H1 (cell line): ENCODE results near the gene POU6F2. TPM values are rescaled to one million over a fixed set of nuclear protein-coding genes. Genes with fewer than 3 reads are reported as not detected.

Experiments
- CTCF ChIA-PET: fragments of 300-600 bp; sonication (Branson Sonifier 250); formaldehyde crosslinking; loops from one replicate; lab custom pipeline; 2021; ENCODE audit not compliant: partially characterized antibody; lab: Charles Lee
- POLR2A ChIA-PET: fragments of 300-600 bp; sonication (Branson Sonifier 250); formaldehyde crosslinking; loops from one replicate; lab custom pipeline; 2021; ENCODE audit warnings: inconsistent platforms; ENCODE audit not compliant: partially characterized antibody; lab: Charles Lee
- DNase-seq, 2 experiments: peaks; one replicate each; pipeline versions ENCODE4 v3.0.0 to v3.0.0-alpha.2; 2010 to 2022; ENCODE audit warnings: low spot score in 2 of 2, low read depth in 1 of 2, mixed read lengths in 1 of 2
- FAIRE-seq: peaks from 2 replicates; lab custom pipeline; 2011; peaks lifted over from hg19 to GRCh38; lab: Jason Lieb, UNC
- H2AFZ ChIP-seq: 2 replicates; pipeline ENCODE4 v1.8.1; 2012; ENCODE audit warnings: low read length, inconsistent platforms
- H2AK5ac ChIP-seq: 2 replicates; pipeline ENCODE4 v1.6.1; 2013; ENCODE audit warnings: low read depth, low read length
- H2BK120ac ChIP-seq: replicated peaks from 2 replicates; pipeline ENCODE3; 2013; ENCODE audit warnings: low read depth, low read length, inconsistent platforms
- H2BK12ac ChIP-seq: 2 replicates; pipeline ENCODE4 v1.6.1; 2013; ENCODE audit warnings: low read depth, low read length
- H2BK15ac ChIP-seq: 2 replicates; pipeline ENCODE4 v1.6.1; 2013; ENCODE audit warnings: low read length
- H2BK20ac ChIP-seq: 2 replicates; pipeline ENCODE4 v1.6.1; 2013; ENCODE audit warnings: low read length
- H2BK5ac ChIP-seq: 2 replicates; pipeline ENCODE4 v1.6.1; 2013; ENCODE audit warnings: low read depth, low read length
- H3K14ac ChIP-seq: 2 replicates; pipeline ENCODE4 v1.6.1; 2013; ENCODE audit warnings: inconsistent platforms; ENCODE audit not compliant: insufficient read length
- H3K18ac ChIP-seq: 2 replicates; pipeline ENCODE4 v1.6.1; 2013; ENCODE audit warnings: low read length; ENCODE audit errors: extremely low read depth
- H3K23ac ChIP-seq: 2 replicates; pipeline ENCODE4 v1.6.1; 2013; ENCODE audit warnings: inconsistent platforms; ENCODE audit not compliant: insufficient read length
- H3K23me2 ChIP-seq: 2 replicates; pipeline ENCODE4 v1.6.1; 2013; ENCODE audit warnings: low read depth, low read length
- H3K27ac ChIP-seq: 2 replicates; pipeline ENCODE4 v1.6.1; 2011; ENCODE audit warnings: low read depth, low read length, inconsistent platforms
- H3K27me3 ChIP-seq, 4 experiments: replicated peaks in 1 of 4; 1 replicate in 1 of 4; 2 replicates in 3 of 4; pipeline versions ENCODE4 v1.6.1 to v1.8.1; 2011 to 2013; ENCODE audit warnings: low read length in 3 of 4, mild to moderate bottlenecking in 3 of 4, inconsistent platforms in 2 of 4, mixed read lengths in 2 of 4, moderate library complexity in 1 of 4; ENCODE audit not compliant: control insufficient read depth in 3 of 4, insufficient read depth in 3 of 4; ENCODE audit errors: extremely low read depth in 1 of 4
- H3K36me3 ChIP-seq, 4 experiments: 2 replicates each; pipeline versions ENCODE4 v1.6.1 to v1.8.1; 2011 to 2013; ENCODE audit warnings: mild to moderate bottlenecking in 4 of 4, low read length in 3 of 4, moderate library complexity in 2 of 4, control low read depth in 1 of 4, inconsistent platforms in 1 of 4; ENCODE audit not compliant: insufficient read depth in 4 of 4, control insufficient read depth in 2 of 4
- H3K4ac ChIP-seq: replicated peaks from 2 replicates; pipeline ENCODE3; 2013; ENCODE audit warnings: low read length, low read depth, mixed read lengths, inconsistent platforms; ENCODE audit not compliant: insufficient read length
- H3K4me1 ChIP-seq, 4 experiments: replicated peaks in 1 of 4; 1 replicate in 1 of 4; 2 replicates in 3 of 4; pipeline versions ENCODE4 v1.6.1 to v1.8.1; 2011 to 2013; ENCODE audit warnings: low read length in 3 of 4, inconsistent platforms in 2 of 4, mixed read lengths in 1 of 4; ENCODE audit not compliant: insufficient read depth in 4 of 4, control insufficient read depth in 3 of 4
- H3K4me2 ChIP-seq, 2 experiments: 2 replicates each; pipeline versions ENCODE4 v1.6.1 to v1.8.1; 2011 to 2013; ENCODE audit warnings: low read depth in 2 of 2, low read length in 2 of 2, control low read depth in 1 of 2, inconsistent platforms in 1 of 2, mild to moderate bottlenecking in 1 of 2; ENCODE audit not compliant: insufficient read depth in 1 of 2
- H3K4me3 ChIP-seq, 4 experiments: fragments of 200-600, 300-600 bp in 1 of 4; sonication (generic), shearing (Covaris generic), sonication (Bioruptor Twin) in 1 of 4; 2 replicates each; pipeline versions ENCODE4 v1.5.1 to v1.8.1; 2011 to 2016; ENCODE audit warnings: low read length in 4 of 4, low read depth in 3 of 4, control low read depth in 2 of 4, inconsistent platforms in 2 of 4, mild to moderate bottlenecking in 2 of 4, mixed read lengths in 1 of 4, moderate library complexity in 1 of 4; ENCODE audit not compliant: insufficient read depth in 2 of 4; ENCODE audit errors: extremely low read depth in 1 of 4
- H3K56ac ChIP-seq: replicated peaks from 2 replicates; pipeline ENCODE3; 2013; ENCODE audit warnings: low read depth, mild to moderate bottlenecking, mixed read lengths, low read length, inconsistent platforms; ENCODE audit not compliant: insufficient read length
- H3K79me1 ChIP-seq: 2 replicates; pipeline ENCODE4 v1.6.1; 2013; ENCODE audit warnings: low read depth, low read length, control low read depth
- H3K79me2 ChIP-seq, 2 experiments: 2 replicates each; pipeline versions ENCODE4 v1.6.1 to v1.8.1; 2012 to 2013; ENCODE audit warnings: low read length in 2 of 2, mild to moderate bottlenecking in 2 of 2, inconsistent platforms in 1 of 2; ENCODE audit not compliant: insufficient read depth in 2 of 2, control insufficient read depth in 1 of 2
- H3K9ac ChIP-seq, 4 experiments: replicated peaks in 1 of 4; 1 replicate in 1 of 4; 2 replicates in 3 of 4; pipeline versions ENCODE4 v1.6.1 to v1.8.1; 2011 to 2013; ENCODE audit warnings: low read depth in 3 of 4, low read length in 3 of 4, control low read depth in 2 of 4, mild to moderate bottlenecking in 2 of 4, moderate library complexity in 2 of 4, inconsistent platforms in 1 of 4; ENCODE audit errors: extremely low read depth in 1 of 4
- H3K9me3 ChIP-seq, 2 experiments: 2 replicates each; pipeline versions ENCODE4 v1.6.1 to v1.8.1; 2012 to 2013; ENCODE audit warnings: mild to moderate bottlenecking in 2 of 2, moderate library complexity in 2 of 2, control low read depth in 1 of 2, inconsistent platforms in 1 of 2, low read depth in 1 of 2, low read length in 1 of 2, mixed read lengths in 1 of 2; ENCODE audit not compliant: insufficient read depth in 2 of 2
- H4K20me1 ChIP-seq, 2 experiments: replicated peaks in 1 of 2; 2 replicates each; pipeline versions ENCODE3 to v1.8.1; 2011 to 2013; ENCODE audit warnings: inconsistent platforms in 2 of 2, low read length in 2 of 2, mild to moderate bottlenecking in 1 of 2; ENCODE audit not compliant: insufficient read depth in 2 of 2, control insufficient read depth in 1 of 2
- H4K5ac ChIP-seq: 2 replicates; pipeline ENCODE4 v1.6.1; 2013; ENCODE audit warnings: low read length, low read depth, mixed read lengths, inconsistent platforms; ENCODE audit not compliant: insufficient read length
- H4K8ac ChIP-seq: 2 replicates; pipeline ENCODE4 v1.8.0; 2013; ENCODE audit warnings: mild to moderate bottlenecking, moderate library complexity, low read length, inconsistent platforms; ENCODE audit not compliant: insufficient read depth; ENCODE audit errors: extremely low read depth
- H4K91ac ChIP-seq: replicated peaks from 2 replicates; pipeline ENCODE3; 2013; ENCODE audit warnings: low read length, mixed read lengths, inconsistent platforms; ENCODE audit not compliant: insufficient read length
- GTF2F1 ChIP-seq: IDR thresholded peaks from 2 replicates; pipeline ENCODE4 v1.6.1; 2012; ENCODE audit warnings: low read depth, low read length, improper control_type of control experiment, borderline replicate concordance
- TEAD4 ChIP-seq: IDR thresholded peaks from 2 replicates; pipeline ENCODE4 v1.6.1; 2012; ENCODE audit warnings: low read depth, low read length, inconsistent platforms, mixed read lengths
- WGBS, 2 experiments: shearing (Covaris generic) in 1 of 2; methylation state at CpG; one replicate each; pipeline versions ENCODE4 v1.1.6 to v1.1.7; 2013 to 2015; ENCODE audit warnings: low lambda C conversion rate in 2 of 2, mixed read lengths in 2 of 2, inconsistent platforms in 1 of 2, low coverage in 1 of 2, missing lambda C conversion rate in 1 of 2; ENCODE audit not compliant: insufficient replicate concordance in 2 of 2, insufficient coverage in 1 of 2, insufficient read length in 1 of 2; ENCODE audit errors: extremely low coverage in 1 of 2, missing lambda C conversion rate in 1 of 2; 5-methylcytosine and 5-hydroxymethylcytosine counted together
- polyA plus RNA-seq, 7 experiments: library from polyadenylated mRNA; depleted of rRNA in 3 of 7; stranded (reverse) in 5 of 7; unstranded in 2 of 7; fragments of >200 nt in 5 of 7; fragments of 200-250 nt in 2 of 7; gene quantifications; 1 replicate in 5 of 7; 2 replicates in 1 of 7; 4 replicates in 1 of 7; pipeline versions ENCODE4 v1.2.1 to v1.2.3, GENCODE V29; 2011 to 2013; ENCODE audit warnings: missing spikeins in 2 of 7, mixed read lengths in 2 of 7
- total RNA-seq: library from RNA; stranded (reverse); fragmentation: NEBNext Ultra II Directional; extraction: Animal tissue kit (Norgen Biotek cat#: 25700); gene quantifications from 2 replicates; pipeline ENCODE4 v1.2.1, GENCODE V29; 2021

The POU6F2 gene
- total and polyA plus RNA-seq, 2 of the 8 experiments (the other 6 are each of a cell fraction or from before 2014, with no cell fraction given): 1.1 to 2.0 TPM

DNA sequence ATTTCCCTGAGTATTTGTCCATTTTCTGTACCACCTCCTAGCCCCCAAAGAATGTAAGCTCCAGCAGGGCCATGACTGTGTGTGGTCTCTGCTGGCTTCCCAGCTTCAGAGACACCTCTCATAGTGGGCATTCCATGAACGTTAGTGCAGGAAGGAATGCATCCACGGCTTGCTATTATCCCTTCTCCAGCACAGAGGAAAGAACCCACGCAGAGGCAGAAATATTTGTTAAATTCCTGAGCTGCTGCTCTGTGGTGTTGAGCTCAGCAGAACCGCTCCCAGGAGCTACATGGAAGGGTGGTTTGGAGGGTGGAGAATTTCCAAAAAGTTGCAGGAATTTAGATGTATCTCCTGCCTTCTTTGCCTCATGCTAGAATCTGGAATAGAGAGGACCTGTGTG, 275.2 kb downstream of the POU6F2 start:
- Histone ChIP-seq H3K79me1 (no peaks in the 10 kb centered on the region), H3K4me3 (no peak overlapping the region), H3K18ac (no peak overlapping the region), H2BK20ac (no peak overlapping the region), H2BK12ac (no peak overlapping the region), H3K23ac (no peak overlapping the region), H3K27me3 (no peaks in the 10 kb centered on the region), H3K9ac (no peak overlapping the region), H3K9me3 (no peaks in the 10 kb centered on the region), H2AK5ac (no peak overlapping the region), H2BK15ac (no peak overlapping the region), H3K4ac (no peak overlapping the region), H3K79me2 (no peaks in the 10 kb centered on the region), H3K14ac (no peak overlapping the region), H3K23me2 (no peaks in the 10 kb centered on the region), H4K8ac (no peak overlapping the region), H3K4me1 (no peaks in the 10 kb centered on the region; a peak in 1 of 7 replicates), H3K4me2 (no peak overlapping the region), H3K36me3 (no peaks in the 10 kb centered on the region), H4K5ac (no peak overlapping the region), H2AFZ (no peak overlapping the region), H3K27ac (no peak overlapping the region), H4K91ac (no peak overlapping the region), H3K56ac (no peak overlapping the region), H2BK5ac (no peak overlapping the region), H2BK120ac (no peak overlapping the region), H4K20me1 (no peaks in the 10 kb centered on the region)
- FAIRE-seq: no peak
- no peak for DNase-seq
- CTCF ChIA-PET: interaction anchor here (0.6 to 1.5 kb wide), 6 partner anchors 10 to 484 kb away, joined by 3 to 4 read pairs (median 3); no protein-coding TSS in a partner anchor
- POLR2A ChIA-PET: interaction anchor here (0.6 to 1.2 kb wide), 2 partner anchors 9 to 198 kb away, joined by 3 to 8 read pairs; no protein-coding TSS in a partner anchor
- peak; percentile 73; the same call in 1 of the 2 replicates for TF ChIP-seq TEAD4
- no peak for TF ChIP-seq GTF2F1
- WGBS, 2 experiments: 74% methylated on average over 4 of the region's 4 CpGs; no CpG with 5 or more reads in 1 of the 2 experiments
